K562 (cell line): Measurements from ENCODE around the gene SUMF1. TPM values are rescaled to one million over a fixed set of nuclear protein-coding genes. Genes with fewer than 3 reads are reported as not detected.

ENCODE experiments used
- ESRRB ChIP-seq: fragments of 250-450 bp; sonication (Bioruptor Pico); IDR thresholded peaks from 2 replicates; pipeline ENCODE4 v1.5.0; 2020; ENCODE audit warnings: mild to moderate bottlenecking, moderate library complexity, borderline replicate concordance
- HOXB6 ChIP-seq: fragments of 250-450 bp; sonication (Bioruptor Pico); IDR thresholded peaks from 2 replicates; pipeline ENCODE4 v1.5.1; 2022; ENCODE audit warnings: mild to moderate bottlenecking, borderline replicate concordance
- KLF13 ChIP-seq: fragments of 450-650 bp; IDR thresholded peaks from 2 replicates; pipeline ENCODE4 v1.6.1; 2016; ENCODE audit warnings: missing genetic modification characterization, low read depth, mild to moderate bottlenecking, missing compliant biosample characterization, moderate library complexity, borderline replicate concordance
- MCM7 ChIP-seq, 2 experiments: fragments of 450-650 bp; IDR thresholded peaks; 2 replicates each; pipeline ENCODE4 v1.6.1; 2016 to 2018
- NFIX ChIP-seq: fragments of 250-450 bp; sonication (Bioruptor Pico); IDR thresholded peaks from 2 replicates; pipeline ENCODE4 v1.4.0; 2020; ENCODE audit warnings: low read depth, mild to moderate bottlenecking, moderate library complexity
- POLR2B ChIP-seq: fragments of 450-650 bp; IDR thresholded peaks from 2 replicates; pipeline ENCODE4 v1.6.1; 2018; ENCODE audit warnings: low read depth; ENCODE audit not compliant: partially characterized antibody
- RBM15 ChIP-seq: fragments of 200-400 bp; formaldehyde crosslinking; IDR thresholded peaks from 2 replicates; pipeline ENCODE4 v1.6.1; 2018; ENCODE audit warnings: mild to moderate bottlenecking, low read length, moderate library complexity; ENCODE audit not compliant: insufficient read depth
- TEAD1 ChIP-seq, 2 experiments: fragments of 450-650 bp in 1 of 2; sonication (generic) in 1 of 2; formaldehyde crosslinking; IDR thresholded peaks; 2 replicates each; pipeline versions ENCODE4 v1.4.0 to v1.8.0; 2020 to 2022; ENCODE audit warnings: mild to moderate bottlenecking in 2 of 2, missing genetic modification reagents in 1 of 2
- ZNF134 ChIP-seq: fragments of 250-450 bp; sonication (Bioruptor Pico); conservative IDR thresholded peaks from 2 replicates; pipeline ENCODE4 v1.4.0; 2020
- polyA plus RNA-seq, 8 experiments: library from polyadenylated mRNA; depleted of rRNA in 4 of 8; stranded (reverse) in 5 of 8; unstranded in 3 of 8; fragments of >200 nt; fragmentation: Nextera tagmentation in 2 of 8; fragmentation: Illumina TruSeq in 1 of 8; extraction: Ambion mirVana in 2 of 8; extraction: Trizol in 1 of 8; gene quantifications; 2 replicates each; pipeline versions ENCODE4 v1.2.1 to v1.2.3, GENCODE V29; 2011 to 2014; ENCODE audit warnings: inconsistent platforms in 1 of 8, missing spikeins in 1 of 8
- total RNA-seq, 7 experiments: library from RNA; depleted of rRNA in 6 of 7; stranded (reverse); fragments of >200 nt in 6 of 7; fragmentation: Illumina TruSeq in 2 of 7; extraction: Trizol in 2 of 7; gene quantifications; 2 replicates each; pipeline versions ENCODE4 v1.2.1 to v1.2.3, GENCODE V29; 2011 to 2021; ENCODE audit warnings: low replicate concordance in 1 of 7
- TF ChIP-seq, protein P1 (sequence below): fragments of 450-650 bp; IDR thresholded peaks from 2 replicates; pipeline ENCODE4 v1.6.1; 2016; ENCODE audit warnings: low read depth

SUMF1 gene
- total and polyA plus RNA-seq, 9 of the 15 experiments (the other 6 are each of a cell fraction or from before 2014, with no cell fraction given): 1.3 to 7.4 (median 4.2) TPM

GRCh38 chr3:4413467-4413866 lies 53.6 kb downstream of the SUMF1 start (continued):
- TF ChIP-seq, protein P1, sequence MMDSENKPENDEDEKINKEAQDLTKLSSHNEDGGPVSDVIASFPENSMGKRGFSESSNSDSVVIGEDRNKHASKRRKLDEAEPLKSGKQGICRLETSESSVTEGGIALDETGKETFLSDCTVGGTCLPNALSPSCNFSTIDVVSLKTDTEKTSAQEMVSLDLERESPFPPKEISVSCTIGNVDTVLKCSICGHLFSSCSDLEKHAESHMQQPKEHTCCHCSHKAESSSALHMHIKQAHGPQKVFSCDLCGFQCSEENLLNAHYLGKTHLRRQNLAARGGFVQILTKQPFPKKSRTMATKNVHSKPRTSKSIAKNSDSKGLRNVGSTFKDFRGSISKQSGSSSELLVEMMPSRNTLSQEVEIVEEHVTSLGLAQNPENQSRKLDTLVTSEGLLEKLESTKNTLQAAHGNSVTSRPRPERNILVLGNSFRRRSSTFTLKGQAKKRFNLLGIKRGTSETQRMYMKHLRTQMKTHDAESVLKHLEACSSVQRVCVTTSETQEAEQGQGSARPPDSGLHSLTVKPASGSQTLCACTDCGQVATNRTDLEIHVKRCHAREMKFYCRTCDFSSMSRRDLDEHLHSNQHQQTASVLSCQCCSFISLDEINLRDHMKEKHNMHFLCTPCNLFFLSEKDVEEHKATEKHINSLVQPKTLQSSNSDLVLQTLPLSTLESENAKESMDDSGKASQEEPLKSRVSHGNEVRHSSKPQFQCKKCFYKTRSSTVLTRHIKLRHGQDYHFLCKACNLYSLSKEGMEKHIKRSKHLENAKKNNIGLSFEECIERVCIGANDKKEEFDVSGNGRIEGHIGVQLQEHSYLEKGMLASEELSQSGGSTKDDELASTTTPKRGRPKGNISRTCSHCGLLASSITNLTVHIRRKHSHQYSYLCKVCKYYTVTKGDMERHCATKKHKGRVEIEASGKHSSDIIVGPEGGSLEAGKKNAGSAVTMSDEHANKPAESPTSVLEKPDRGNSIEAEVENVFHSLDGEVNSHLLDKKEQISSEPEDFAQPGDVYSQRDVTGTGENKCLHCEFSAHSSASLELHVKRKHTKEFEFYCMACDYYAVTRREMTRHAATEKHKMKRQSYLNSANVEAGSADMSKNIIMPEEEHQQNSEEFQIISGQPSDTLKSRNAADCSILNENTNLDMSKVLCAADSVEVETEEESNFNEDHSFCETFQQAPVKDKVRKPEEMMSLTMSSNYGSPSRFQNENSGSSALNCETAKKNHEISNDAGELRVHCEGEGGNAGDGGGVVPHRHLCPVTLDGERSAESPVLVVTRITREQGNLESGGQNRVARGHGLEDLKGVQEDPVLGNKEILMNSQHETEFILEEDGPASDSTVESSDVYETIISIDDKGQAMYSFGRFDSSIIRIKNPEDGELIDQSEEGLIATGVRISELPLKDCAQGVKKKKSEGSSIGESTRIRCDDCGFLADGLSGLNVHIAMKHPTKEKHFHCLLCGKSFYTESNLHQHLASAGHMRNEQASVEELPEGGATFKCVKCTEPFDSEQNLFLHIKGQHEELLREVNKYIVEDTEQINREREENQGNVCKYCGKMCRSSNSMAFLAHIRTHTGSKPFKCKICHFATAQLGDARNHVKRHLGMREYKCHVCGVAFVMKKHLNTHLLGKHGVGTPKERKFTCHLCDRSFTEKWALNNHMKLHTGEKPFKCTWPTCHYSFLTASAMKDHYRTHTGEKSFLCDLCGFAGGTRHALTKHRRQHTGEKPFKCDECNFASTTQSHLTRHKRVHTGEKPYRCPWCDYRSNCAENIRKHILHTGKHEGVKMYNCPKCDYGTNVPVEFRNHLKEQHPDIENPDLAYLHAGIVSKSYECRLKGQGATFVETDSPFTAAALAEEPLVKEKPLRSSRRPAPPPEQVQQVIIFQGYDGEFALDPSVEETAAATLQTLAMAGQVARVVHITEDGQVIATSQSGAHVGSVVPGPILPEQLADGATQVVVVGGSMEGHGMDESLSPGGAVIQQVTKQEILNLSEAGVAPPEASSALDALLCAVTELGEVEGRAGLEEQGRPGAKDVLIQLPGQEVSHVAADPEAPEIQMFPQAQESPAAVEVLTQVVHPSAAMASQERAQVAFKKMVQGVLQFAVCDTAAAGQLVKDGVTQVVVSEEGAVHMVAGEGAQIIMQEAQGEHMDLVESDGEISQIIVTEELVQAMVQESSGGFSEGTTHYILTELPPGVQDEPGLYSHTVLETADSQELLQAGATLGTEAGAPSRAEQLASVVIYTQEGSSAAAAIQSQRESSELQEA: no peak
- TF ChIP-seq ESRRB (no peak), NFIX (CRISPR knock-in tag) (no peak), POLR2B (no peak), MCM7 (IDR thresholded peaks at IDR 0.05) (no peak), HOXB6 (CRISPR knock-in tag) (no peak), TEAD1 (CRISPR knock-in tag; IDR thresholded peaks at IDR 0.05) (no peak), KLF13 (tag) (no peak), RBM15 (no peak), ZNF134 (CRISPR knock-in tag) (no peak)
